KMS-11 (cell line): ENCODE measurements around the gene TMEFF2.

Source experiments
- H2AFZ ChIP-seq: fragments of 200-600 bp; sonication (generic); 2 replicates; pipeline ENCODE4 v1.6.1; 2016; ENCODE audit warnings: antibody characterized with exemption, mixed run types, low read depth
- H3K27ac ChIP-seq: fragments of 200-600 bp; sonication (generic); 2 replicates; pipeline ENCODE4 v1.6.1; 2016; ENCODE audit warnings: mild to moderate bottlenecking, mixed run types
- H3K27me3 ChIP-seq: fragments of 200-600 bp; sonication (generic); 2 replicates; pipeline ENCODE4 v1.6.1; 2017; ENCODE audit warnings: mild to moderate bottlenecking, low read depth, mixed run types, moderate library complexity; ENCODE audit not compliant: insufficient read depth
- H3K36me3 ChIP-seq: fragments of 200-600 bp; sonication (generic); 2 replicates; pipeline ENCODE4 v1.6.1; 2017; ENCODE audit warnings: mild to moderate bottlenecking, mixed run types; ENCODE audit not compliant: insufficient read depth
- H3K4me1 ChIP-seq: fragments of 200-600 bp; sonication (generic); 2 replicates; pipeline ENCODE4 v1.6.1; 2016; ENCODE audit warnings: mild to moderate bottlenecking, low read depth, mixed run types; ENCODE audit not compliant: poor library complexity, severe bottlenecking
- H3K4me2 ChIP-seq: fragments of 200-600 bp; sonication (generic); 2 replicates; pipeline ENCODE4 v1.7.0; 2016; ENCODE audit warnings: mild to moderate bottlenecking, mixed run types
- H3K4me3 ChIP-seq: fragments of 200-600 bp; sonication (generic); IDR thresholded peaks from 2 replicates; pipeline ENCODE4 v1.6.1; 2017; ENCODE audit warnings: low read depth, low read length, mixed read lengths; ENCODE audit not compliant: insufficient read depth
- H3K79me2 ChIP-seq: fragments of 200-600 bp; sonication (generic); 2 replicates; pipeline ENCODE4 v1.6.1; 2016; ENCODE audit warnings: low read depth, mixed run types; ENCODE audit not compliant: insufficient read depth
- H3K9ac ChIP-seq: fragments of 200-600 bp; sonication (generic); 2 replicates; pipeline ENCODE4 v1.6.1; 2016; ENCODE audit warnings: mild to moderate bottlenecking, mixed run types
- H4K20me1 ChIP-seq: fragments of 200-600 bp; sonication (generic); 2 replicates; pipeline ENCODE4 v1.6.1; 2016; ENCODE audit warnings: mild to moderate bottlenecking, mixed run types; ENCODE audit not compliant: insufficient read depth
- CTCF ChIP-seq: fragments of 200-600 bp; sonication (generic); conservative IDR thresholded peaks from 2 replicates; pipeline ENCODE4 v1.6.1; 2017; ENCODE audit warnings: low read depth, mild to moderate bottlenecking, antibody characterized with exemption, low read length, moderate library complexity, mixed read lengths

TMEFF2 gene

GRCh38 chr2:191942739-191943103 is 252.0 kb downstream of the TMEFF2 start:
- Histone ChIP-seq H3K9ac (no peak overlapping the region), H4K20me1 (no peaks in the 10 kb centered on the region), H3K4me1 (no peaks in the 10 kb centered on the region), H3K4me2 (no peak overlapping the region), H3K36me3 (no peaks in the 10 kb centered on the region), H3K79me2 (no peaks in the 10 kb centered on the region), H3K4me3 (no peak overlapping the region), H3K27me3 (no peaks in the 10 kb centered on the region), H3K27ac (no peak overlapping the region), H2AFZ (no peak overlapping the region)
- TF ChIP-seq CTCF: no peak

- H4K20me1 ChIP-seq: no peaks in the 10 kb centered on the region
- no peak overlapping the region for H2AFZ ChIP-seq
- no peak for TF ChIP-seq CTCF
- H3K27me3 ChIP-seq: no peaks in the 10 kb centered on the region
- no peaks in the 10 kb centered on the region for H3K79me2 ChIP-seq
- no peak overlapping the region for H3K9ac ChIP-seq
- H3K4me3 ChIP-seq: no peak overlapping the region
- no peaks in the 10 kb centered on the region for H3K36me3 ChIP-seq
- no peak overlapping the region for H3K27ac ChIP-seq
- no peaks in the 10 kb centered on the region for H3K4me1 ChIP-seq
- H3K4me2 ChIP-seq: no peak overlapping the region
Observed at GRCh38 chr2:191942090-191942738, 252.5 kb downstream of the TMEFF2 start.

- Histone ChIP-seq H3K4me2 (no peak overlapping the region), H2AFZ (no peak overlapping the region), H3K27me3 (no peaks in the 10 kb centered on the region), H3K4me3 (no peak overlapping the region), H3K27ac (no peak overlapping the region), H4K20me1 (no peaks in the 10 kb centered on the region), H3K4me1 (no peaks in the 10 kb centered on the region), H3K36me3 (no peaks in the 10 kb centered on the region), H3K9ac (no peak overlapping the region), H3K79me2 (no peaks in the 10 kb centered on the region)
- no peak for TF ChIP-seq CTCF
Observed at GRCh38 chr2:191941376-191941929, 253.3 kb downstream of the TMEFF2 start.

GRCh38 chr2:191938779-191939178 is 256.0 kb downstream of the TMEFF2 start:
- Histone ChIP-seq H3K9ac (no peak overlapping the region), H3K27ac (no peak overlapping the region), H3K4me3 (no peak overlapping the region), H3K4me1 (no peaks in the 10 kb centered on the region), H2AFZ (no peak overlapping the region), H4K20me1 (no peaks in the 10 kb centered on the region), H3K4me2 (no peak overlapping the region), H3K79me2 (no peaks in the 10 kb centered on the region), H3K27me3 (no peaks in the 10 kb centered on the region), H3K36me3 (no peaks in the 10 kb centered on the region)
- no peak for TF ChIP-seq CTCF
